Measurements from ENCODE around the gene ADGRV1.

The ADGRV1 gene

GRCh38 chr5:91166059-91166807 lies 607.6 kb downstream of the ADGRV1 start:
- peak; percentile 28 for DNase-seq (ENCODE audit: low read depth)

- DNase-seq (ENCODE audit: low read depth), result no peak
These were observed 610.3 kb downstream of the ADGRV1 start for GRCh38 chr5:91168859-91169258.

- DNase-seq (ENCODE audit: low read depth), result peak; percentile 67
These were observed 611.7 kb downstream of the ADGRV1 start for GRCh38 chr5:91170266-91170665.

- no peak for DNase-seq (ENCODE audit: low read depth)
These were observed 612.7 kb downstream of the ADGRV1 start for GRCh38 chr5:91171322-91171721.

- DNase-seq (ENCODE audit: low read depth), result no peak
These were observed 615.8 kb downstream of the ADGRV1 start for GRCh38 chr5:91174396-91174795.

- DNase-seq (ENCODE audit: low read depth), result no peak
These were observed 617.1 kb downstream of the ADGRV1 start for GRCh38 chr5:91175708-91176107.

- DNase-seq (ENCODE audit: low read depth), result no peak
These were observed 617.9 kb downstream of the ADGRV1 start for GRCh38 chr5:91176288-91177016.

- no peak for DNase-seq (ENCODE audit: low read depth)
These were observed 618.5 kb downstream of the ADGRV1 start for GRCh38 chr5:91177085-91177484.

- DNase-seq (ENCODE audit: low read depth), result no peak
These were observed 619.0 kb downstream of the ADGRV1 start for GRCh38 chr5:91177639-91178038.

- peak; percentile 71 for DNase-seq (ENCODE audit: low read depth)
These were observed 619.9 kb downstream of the ADGRV1 start for GRCh38 chr5:91178461-91178860.

- DNase-seq (ENCODE audit: low read depth), result peak; percentile 51
These were observed 620.4 kb downstream of the ADGRV1 start for GRCh38 chr5:91179018-91179417.

- DNase-seq (ENCODE audit: low read depth), result no peak
These were observed 621.9 kb downstream of the ADGRV1 start for GRCh38 chr5:91180506-91180905.

- peak; percentile 82 for DNase-seq (ENCODE audit: low read depth)
These were observed 624.2 kb downstream of the ADGRV1 start for GRCh38 chr5:91182763-91183162.

- DNase-seq (ENCODE audit: low read depth), result no peak
These were observed 625.1 kb downstream of the ADGRV1 start for GRCh38 chr5:91183743-91184142.

- DNase-seq (ENCODE audit: low read depth), result no peak
These were observed 627.5 kb downstream of the ADGRV1 start for GRCh38 chr5:91186101-91186500.

GRCh38 chr5:91187032-91187431 lies 628.4 kb downstream of the ADGRV1 start:
- no peak for DNase-seq (ENCODE audit: low read depth)

GRCh38 chr5:91188755-91189154 lies 630.2 kb downstream of the ADGRV1 start:
- DNase-seq (ENCODE audit: low read depth), result no peak

GRCh38 chr5:91189480-91190313 lies 631.1 kb downstream of the ADGRV1 start:
- DNase-seq (ENCODE audit: low read depth), result peak; percentile 92

GRCh38 chr5:91190314-91190690 lies 631.7 kb downstream of the ADGRV1 start:
- DNase-seq (ENCODE audit: low read depth), result no peak

GRCh38 chr5:91194824-91195381 lies 636.3 kb downstream of the ADGRV1 start:
- DNase-seq (ENCODE audit: low read depth), result no peak

- no peak for DNase-seq (ENCODE audit: low read depth)
These were observed 642.1 kb downstream of the ADGRV1 start for GRCh38 chr5:91200692-91201091.

GRCh38 chr5:91206103-91206502 lies 647.5 kb downstream of the ADGRV1 start:
- no peak for DNase-seq (ENCODE audit: low read depth)

All from fibroblast of gingiva (primary cell).